SH-SY5Y (cell line): ENCODE measurements around the gene NACC2.

Experiments used
- GATA2 ChIP-seq: IDR thresholded peaks from 2 replicates; pipeline ENCODE4 v1.6.1; 2011; ENCODE audit warnings: mild to moderate bottlenecking, low read depth, low read length
- GATA3 ChIP-seq: IDR thresholded peaks from 2 replicates; pipeline ENCODE4 v1.6.1; 2011; ENCODE audit warnings: low read depth, mild to moderate bottlenecking, low read length, moderate library complexity

NACC2 gene

DNA sequence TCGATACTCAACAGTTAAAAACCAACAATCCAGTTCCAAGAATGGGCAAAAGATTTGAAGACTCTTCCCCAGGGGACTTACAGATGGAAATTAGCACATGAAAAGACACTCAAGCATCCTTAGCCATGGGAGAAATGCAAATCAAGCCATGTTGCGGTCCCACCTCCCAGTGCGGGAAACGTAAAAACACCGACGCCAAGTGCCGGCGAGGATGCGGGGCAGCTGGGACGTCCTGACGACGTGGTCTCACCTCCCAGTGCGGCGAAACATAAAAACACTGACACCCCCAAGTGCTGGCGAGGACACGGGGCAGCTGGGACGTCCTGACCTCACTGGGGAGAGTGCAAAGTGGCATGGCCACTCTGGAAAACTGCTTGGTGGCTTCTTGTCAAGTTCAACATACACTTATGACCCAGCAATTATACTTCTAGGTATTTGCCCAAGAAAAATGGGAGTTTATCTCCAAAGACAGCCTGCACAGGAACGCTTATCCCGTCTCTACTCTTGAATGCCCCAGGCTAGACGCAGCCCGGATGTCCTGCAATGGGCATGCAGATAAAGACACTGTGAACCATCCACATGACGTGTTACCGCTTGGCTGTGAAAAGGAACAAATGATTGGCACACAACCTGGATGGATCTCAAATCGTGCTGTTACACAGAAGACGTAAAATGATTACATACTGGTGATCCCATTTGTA is 73.8 kb downstream of the NACC2 start:
- no peak for TF ChIP-seq GATA2
- TF ChIP-seq GATA3: no peak

- TF ChIP-seq GATA2: no peak
- no peak for TF ChIP-seq GATA3
Observed at GRCh38 chr9:136020671-136021070, 74.4 kb downstream of the NACC2 start.

DNA sequence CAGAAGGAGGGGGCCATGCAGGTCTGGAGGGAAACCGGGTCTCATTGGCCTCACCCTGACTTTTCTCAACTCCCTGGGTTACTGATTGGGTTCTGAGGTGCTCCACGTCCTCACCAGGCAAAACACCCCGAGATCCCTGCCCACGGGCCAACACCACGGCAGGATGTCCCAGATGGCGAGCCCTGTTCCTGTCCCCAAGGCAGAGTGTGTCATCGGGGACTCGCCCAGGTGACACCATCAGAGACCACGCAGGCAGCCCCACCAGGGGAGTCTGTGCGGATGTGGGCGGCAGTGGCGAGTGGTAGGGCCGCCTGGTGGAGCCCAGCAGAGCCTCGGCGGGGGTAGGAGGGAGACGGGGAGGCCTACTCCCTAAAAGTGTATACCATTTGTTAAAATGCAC is 74.9 kb downstream of the NACC2 start:
- no peak for TF ChIP-seq GATA3
- no peak for TF ChIP-seq GATA2

GRCh38 chr9:136019681-136020060 is 75.4 kb downstream of the NACC2 start:
- TF ChIP-seq GATA3 (no peak), GATA2 (no peak)

- no peak for TF ChIP-seq GATA2
- no peak for TF ChIP-seq GATA3
Observed at GRCh38 chr9:136019041-136019680, 75.9 kb downstream of the NACC2 start.

DNA sequence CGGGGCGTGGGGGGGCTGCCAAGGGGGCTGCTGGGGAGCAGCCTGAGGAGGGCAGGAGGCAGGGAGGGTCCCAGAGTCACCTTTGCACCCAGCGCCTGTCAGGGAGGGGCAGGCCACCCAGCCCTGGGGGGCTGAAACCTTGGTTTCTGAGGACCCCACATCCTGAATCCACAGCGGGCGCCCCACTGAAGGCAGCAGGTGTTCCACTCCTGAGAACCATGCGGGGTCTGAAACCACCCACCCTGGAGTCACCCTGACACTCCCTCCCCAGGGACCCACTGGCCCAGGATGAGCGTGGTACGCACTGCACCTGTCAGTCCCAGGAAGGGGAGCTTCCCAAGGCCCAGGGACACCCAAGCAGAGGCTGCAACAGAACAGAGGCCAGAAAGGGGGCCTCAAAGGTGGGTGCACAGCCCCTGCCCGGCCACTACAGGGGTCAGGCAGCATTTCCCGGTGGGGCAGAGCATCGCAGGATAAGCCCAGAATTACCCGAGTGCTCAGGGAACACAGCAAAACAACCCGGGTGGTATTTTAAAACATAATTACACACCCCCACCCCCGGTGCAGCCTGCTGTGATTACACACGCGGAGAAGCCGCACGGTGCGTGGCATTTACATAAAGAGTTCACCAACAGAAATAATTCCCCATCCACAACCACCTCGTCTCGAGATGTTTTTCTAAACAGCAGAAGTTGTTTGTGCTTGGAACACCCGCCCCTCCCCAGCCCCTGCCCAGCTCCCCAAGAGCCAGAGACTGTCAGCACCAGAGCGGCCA is 76.6 kb downstream of the NACC2 start:
- TF ChIP-seq GATA2 (no peak), GATA3 (no peak)

GRCh38 chr9:136017289-136018190 is 77.5 kb downstream of the NACC2 start:
- TF ChIP-seq GATA3 (no peak), GATA2 (no peak)

DNA sequence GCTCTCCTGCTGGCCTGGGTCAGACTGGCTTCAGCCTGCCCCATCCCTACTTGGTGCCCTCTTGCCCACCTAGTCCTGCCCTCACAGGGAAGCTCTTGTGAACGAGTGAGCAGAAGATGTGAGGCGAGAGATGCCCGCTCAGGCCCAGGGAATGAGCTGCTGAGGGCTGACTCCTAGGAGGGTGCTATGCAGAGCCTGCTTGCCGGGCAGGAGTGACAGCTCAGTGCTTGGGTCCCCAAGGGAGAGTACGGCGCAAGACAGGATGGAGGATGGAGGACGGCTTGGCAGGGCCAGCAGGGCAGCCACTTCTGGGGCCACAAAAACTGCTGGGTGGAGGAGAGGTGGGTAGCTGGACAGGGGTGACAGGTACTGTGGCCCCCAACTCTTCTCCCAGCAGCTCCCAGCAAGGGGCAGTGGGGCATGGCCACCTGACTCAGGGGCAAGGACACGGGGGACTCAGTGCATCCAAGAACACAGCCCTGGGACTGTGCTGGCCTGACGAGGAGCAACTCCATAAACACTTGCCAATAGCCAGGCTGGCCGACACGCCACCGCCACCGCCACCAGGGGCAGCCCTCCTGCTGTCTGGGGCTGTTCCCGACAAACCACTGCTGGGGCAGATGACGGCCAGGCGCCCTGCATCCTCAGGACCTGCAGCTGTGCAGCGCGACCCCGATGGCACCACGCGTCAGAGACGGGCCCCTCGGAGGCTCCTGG is 78.4 kb downstream of the NACC2 start:
- TF ChIP-seq GATA2: no peak
- TF ChIP-seq GATA3: no peak

DNA sequence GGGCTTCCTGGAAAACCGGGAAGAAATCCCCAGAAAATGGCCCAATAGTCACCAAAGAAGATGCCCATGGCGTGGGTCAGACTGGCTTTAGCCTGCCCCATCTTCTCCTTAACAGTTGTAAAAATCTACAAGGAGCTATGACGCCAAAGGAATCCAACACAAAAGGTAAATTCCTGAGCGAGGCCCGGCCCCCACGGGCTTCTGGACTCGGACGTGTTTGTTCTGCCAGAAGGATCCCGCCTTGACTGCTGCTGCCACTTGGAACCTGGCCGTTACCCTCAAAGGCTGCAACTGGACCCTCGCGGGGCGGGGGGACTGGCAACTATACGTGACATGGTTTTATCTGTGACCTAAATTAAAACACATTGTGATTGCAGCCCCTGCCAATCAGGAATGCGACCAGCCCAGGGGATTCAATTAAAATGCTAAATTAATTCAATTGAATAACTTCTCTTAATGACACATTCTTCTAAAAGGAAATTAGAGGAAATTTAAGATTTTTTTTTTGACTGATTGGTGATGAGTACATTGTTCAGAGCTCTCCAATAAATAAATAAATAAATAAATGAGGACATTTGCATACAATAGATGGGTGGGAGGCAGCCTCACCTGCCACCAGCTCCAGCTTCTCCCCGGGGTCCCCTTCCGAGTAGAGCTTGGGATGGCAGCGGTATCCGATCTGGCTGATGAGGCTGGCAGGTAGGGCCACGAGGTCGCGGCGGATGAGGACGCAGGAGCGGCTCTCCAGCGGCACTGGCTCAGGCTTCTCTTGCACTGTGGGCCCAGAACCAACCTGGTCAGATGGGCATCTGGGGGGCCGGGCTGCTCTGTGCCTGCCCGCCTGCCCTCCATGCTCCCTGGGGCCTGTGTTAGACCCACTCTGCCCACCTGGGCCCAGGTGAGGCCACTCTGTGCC is 79.2 kb downstream of the NACC2 start:
- TF ChIP-seq GATA3 (no peak), GATA2 (no peak)

DNA sequence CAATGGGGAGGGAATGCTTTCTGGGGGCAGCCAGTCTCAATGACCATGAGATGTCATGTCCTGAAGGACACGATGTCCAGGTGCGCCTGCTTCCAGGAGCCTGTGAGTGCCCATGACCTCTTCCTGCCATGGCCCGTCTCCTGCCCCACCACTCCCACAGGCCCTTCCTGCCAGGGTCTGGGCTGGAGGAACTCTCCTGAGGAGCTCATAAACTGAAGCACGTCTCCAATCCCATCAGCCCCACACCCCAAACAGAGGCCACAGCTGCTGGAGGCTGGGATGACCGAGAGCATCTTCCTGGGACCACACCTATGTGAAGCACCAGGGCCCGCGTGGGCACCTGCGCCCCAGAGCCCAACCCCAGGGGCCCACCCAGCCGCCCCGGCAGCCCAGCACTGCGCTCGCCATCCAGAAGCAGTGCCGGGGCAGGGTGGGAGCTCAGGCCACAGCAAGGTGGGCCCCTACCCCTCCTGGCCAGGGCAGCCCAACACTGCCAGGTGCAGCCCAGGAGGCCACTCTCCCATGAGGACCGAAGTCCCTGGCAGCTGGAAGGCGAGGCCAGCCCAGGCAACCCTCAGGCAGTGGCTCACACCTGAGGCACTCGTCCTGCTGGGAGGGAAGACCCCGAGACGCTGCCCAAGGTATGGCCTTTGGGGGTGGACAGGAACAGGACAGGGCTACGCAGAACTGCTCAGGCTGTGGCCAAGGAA is 80.0 kb downstream of the NACC2 start:
- TF ChIP-seq GATA3 (no peak), GATA2 (no peak)

DNA sequence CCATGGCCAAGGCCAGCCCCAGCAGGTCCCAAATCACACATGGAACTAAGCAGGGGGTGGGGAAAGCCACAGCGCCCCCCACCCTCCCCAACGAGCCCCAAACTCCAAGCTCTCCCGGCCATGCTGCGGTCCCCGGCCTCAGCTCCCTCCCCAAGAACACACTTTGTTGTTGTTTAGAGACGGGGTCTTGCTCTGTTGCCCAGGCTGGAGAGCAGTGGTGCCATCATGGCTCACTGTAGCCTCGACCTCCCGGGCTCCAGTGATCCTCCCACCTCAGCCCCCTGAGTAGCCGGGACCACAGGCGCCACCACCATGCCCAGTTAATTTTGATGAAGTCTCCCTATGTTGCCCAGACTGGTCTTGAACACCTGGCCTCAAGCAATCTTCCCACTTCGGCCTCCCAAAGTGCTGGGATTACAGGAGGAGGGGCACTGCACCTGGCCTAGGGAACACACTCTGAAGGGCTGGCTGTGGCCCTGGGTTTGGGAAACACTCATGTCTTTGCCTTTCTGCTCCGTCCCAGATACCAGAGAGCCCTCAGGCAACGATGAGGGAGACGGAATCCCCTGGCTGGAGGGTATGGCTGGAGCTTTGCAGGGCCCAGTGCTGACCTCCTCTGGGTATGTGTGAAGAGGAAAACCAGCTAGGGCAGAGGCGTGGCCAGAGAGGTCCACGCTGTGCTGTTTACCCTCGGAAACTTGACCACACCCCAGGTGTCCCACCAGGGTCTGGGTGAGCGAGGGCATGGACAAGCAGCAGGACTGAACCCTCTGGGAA is 80.8 kb downstream of the NACC2 start:
- TF ChIP-seq GATA2 (no peak), GATA3 (no peak)
